GM12865 (cell line): ENCODE measurements around the gene CHRDL1.

Experiments
- DNase-seq: peaks from one replicate; pipeline ENCODE4 v3.0.0; 2010; ENCODE audit warnings: low read depth
- H3K4me3 ChIP-seq: 2 replicates; pipeline ENCODE4 v1.5.1; 2011; ENCODE audit warnings: mild to moderate bottlenecking, low read depth, low read length, control low read depth
- CTCF ChIP-seq: IDR thresholded peaks from 2 replicates; pipeline ENCODE4 v1.5.1; 2011; ENCODE audit warnings: low read length, control low read depth, low read depth, inconsistent platforms; ENCODE audit not compliant: insufficient read depth; ENCODE audit errors: missing control alignments

Gene CHRDL1

GRCh38 chrX:110732266-110732665 lies 63.4 kb downstream of the CHRDL1 start:
- DNase-seq: no peak
- no peak overlapping the region for H3K4me3 ChIP-seq
- TF ChIP-seq CTCF: no peak

- H3K4me3 ChIP-seq: no peak overlapping the region
- no peak for TF ChIP-seq CTCF
- DNase-seq: no peak
These were observed 71.8 kb downstream of the CHRDL1 start for GRCh38 chrX:110723844-110724243.

GRCh38 chrX:110722135-110722534 lies 73.5 kb downstream of the CHRDL1 start:
- no peak overlapping the region for H3K4me3 ChIP-seq
- no peak for DNase-seq
- TF ChIP-seq CTCF: no peak

GRCh38 chrX:110713666-110714065 lies 82.0 kb downstream of the CHRDL1 start:
- no peak for DNase-seq
- TF ChIP-seq CTCF: no peak
- no peak overlapping the region for H3K4me3 ChIP-seq

- no peak for TF ChIP-seq CTCF
- H3K4me3 ChIP-seq: no peak overlapping the region
- no peak for DNase-seq
These were observed 89.2 kb downstream of the CHRDL1 start for GRCh38 chrX:110706446-110706845.

GRCh38 chrX:110703641-110704040 lies 92.0 kb downstream of the CHRDL1 start:
- TF ChIP-seq CTCF: no peak
- DNase-seq: no peak
- no peak overlapping the region for H3K4me3 ChIP-seq

GRCh38 chrX:110699109-110699508 lies 96.5 kb downstream of the CHRDL1 start:
- DNase-seq: no peak
- TF ChIP-seq CTCF: no peak
- H3K4me3 ChIP-seq: no peak overlapping the region
